ENCODE results near the gene ZNF700. TPM values are rescaled to one million over a fixed set of nuclear protein-coding genes. Genes with fewer than 3 reads are reported as not detected.
A peak's percentile ranks its signal among the peaks of the same experiment; 100 is the strongest.
"Not testable (repeated sequence)": the region's sequence is repeated elsewhere in the genome, so short reads cannot be mapped to it uniquely, and the experiment has no call there.

The ZNF700 gene
- polyA plus RNA-seq, 1 donor (not counting 4 experiments of a cell fraction or from before 2014, with no cell fraction given) = 8.5 TPM

DNA sequence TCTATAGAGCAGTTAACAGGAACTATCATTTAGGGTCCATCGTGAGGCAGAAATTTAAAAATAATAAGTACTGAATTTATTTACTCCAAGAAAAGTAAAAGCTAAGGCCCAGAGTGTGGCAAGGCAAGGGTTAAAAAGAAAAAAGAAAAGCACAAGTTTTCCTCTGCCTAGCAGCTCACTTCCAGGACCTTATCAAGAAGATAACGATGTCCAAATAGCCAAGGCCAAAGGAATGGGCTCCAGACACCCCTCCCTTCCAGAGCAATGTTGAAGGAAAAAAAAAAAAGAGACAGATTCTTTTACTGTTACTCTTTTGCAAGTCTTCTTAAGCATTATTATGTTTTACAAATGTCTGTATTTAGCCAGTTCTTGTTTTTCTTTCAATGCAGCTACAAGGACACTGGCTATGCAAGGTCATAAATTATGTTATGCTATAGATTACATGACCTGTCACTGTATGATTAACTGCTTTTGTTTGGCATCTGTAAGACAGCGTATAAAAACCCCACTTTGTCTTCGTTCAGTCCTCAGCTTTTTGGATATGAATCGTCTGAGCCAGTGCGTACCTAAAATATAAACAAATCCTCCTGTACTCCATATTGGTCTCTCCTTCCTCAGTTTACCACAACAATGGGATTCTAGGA lies 2.9 kb upstream of the ZNF700 start:
- Histone ChIP-seq H3K9me1 (ENCODE audit: control insufficient read depth, extremely low read depth, insufficient read depth, low read length) (no peaks in the 10 kb centered on the region), H3K36me3 (ENCODE audit: control insufficient read depth in 2 of 2, extremely low read depth in 1 of 2, insufficient read depth in 2 of 2, low read length in 2 of 2) (no peaks in the 10 kb centered on the region), H3K27ac (ENCODE audit: control insufficient read depth, insufficient read depth, low read length) (no peak overlapping the region), H3K27me3 (ENCODE audit: control insufficient read depth, extremely low read depth, insufficient read depth, low read length) (no peaks in the 10 kb centered on the region), H2AFZ (ENCODE audit: control insufficient read depth, low read length) (no peak overlapping the region), H3K9ac (ENCODE audit: control insufficient read depth, extremely low read depth, insufficient read depth, low read length) (no peak overlapping the region), H3K4me1 (ENCODE audit: control insufficient read depth, extremely low read depth, insufficient read depth, low read length) (peaks cover 14% of the 10 kb centered on the region), H3K9me3 (ENCODE audit: control insufficient read depth, low read depth, low read length) (no peaks in the 10 kb centered on the region), H3K79me2 (ENCODE audit: control insufficient read depth, insufficient read depth, low read length) (peaks cover 19% of the 10 kb centered on the region), H4K20me1 (ENCODE audit: control insufficient read depth, extremely low read depth, insufficient read depth, low read length) (no peaks in the 10 kb centered on the region), H3K4me2 (ENCODE audit: control insufficient read depth, extremely low read depth, insufficient read depth, low read depth, low read length) (no peak overlapping the region), H3K4me3 (ENCODE audit: control insufficient read depth in 2 of 3, extremely low read depth in 1 of 3, insufficient read depth in 2 of 3, low read depth in 1 of 3, low read length in 3 of 3) (no peak overlapping the region)
- dilution Hi-C loops (cut with MboI; ENCODE audit: extremely low pct_ligation_motif_present, low sequenced_read_pairs) = no loop called here
- FAIRE-seq = no peak
- TF ChIP-seq EZH2 (IDR thresholded peaks at IDR 0.05; ENCODE audit: low read length) = no peak
- TF ChIP-seq, protein P1, sequence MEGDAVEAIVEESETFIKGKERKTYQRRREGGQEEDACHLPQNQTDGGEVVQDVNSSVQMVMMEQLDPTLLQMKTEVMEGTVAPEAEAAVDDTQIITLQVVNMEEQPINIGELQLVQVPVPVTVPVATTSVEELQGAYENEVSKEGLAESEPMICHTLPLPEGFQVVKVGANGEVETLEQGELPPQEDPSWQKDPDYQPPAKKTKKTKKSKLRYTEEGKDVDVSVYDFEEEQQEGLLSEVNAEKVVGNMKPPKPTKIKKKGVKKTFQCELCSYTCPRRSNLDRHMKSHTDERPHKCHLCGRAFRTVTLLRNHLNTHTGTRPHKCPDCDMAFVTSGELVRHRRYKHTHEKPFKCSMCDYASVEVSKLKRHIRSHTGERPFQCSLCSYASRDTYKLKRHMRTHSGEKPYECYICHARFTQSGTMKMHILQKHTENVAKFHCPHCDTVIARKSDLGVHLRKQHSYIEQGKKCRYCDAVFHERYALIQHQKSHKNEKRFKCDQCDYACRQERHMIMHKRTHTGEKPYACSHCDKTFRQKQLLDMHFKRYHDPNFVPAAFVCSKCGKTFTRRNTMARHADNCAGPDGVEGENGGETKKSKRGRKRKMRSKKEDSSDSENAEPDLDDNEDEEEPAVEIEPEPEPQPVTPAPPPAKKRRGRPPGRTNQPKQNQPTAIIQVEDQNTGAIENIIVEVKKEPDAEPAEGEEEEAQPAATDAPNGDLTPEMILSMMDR (optimal IDR thresholded peaks at IDR 0.05 in 1 of 3, IDR thresholded peaks at IDR 0.05 in 1 of 3, conservative IDR thresholded peaks at IDR 0.05 in 1 of 3; ENCODE audit: extremely low read depth in 1 of 3, insufficient read depth in 2 of 3, low read length in 3 of 3) = no peak
- no peak for DNase-seq (ENCODE audit: low read depth, low spot score)

DNA sequence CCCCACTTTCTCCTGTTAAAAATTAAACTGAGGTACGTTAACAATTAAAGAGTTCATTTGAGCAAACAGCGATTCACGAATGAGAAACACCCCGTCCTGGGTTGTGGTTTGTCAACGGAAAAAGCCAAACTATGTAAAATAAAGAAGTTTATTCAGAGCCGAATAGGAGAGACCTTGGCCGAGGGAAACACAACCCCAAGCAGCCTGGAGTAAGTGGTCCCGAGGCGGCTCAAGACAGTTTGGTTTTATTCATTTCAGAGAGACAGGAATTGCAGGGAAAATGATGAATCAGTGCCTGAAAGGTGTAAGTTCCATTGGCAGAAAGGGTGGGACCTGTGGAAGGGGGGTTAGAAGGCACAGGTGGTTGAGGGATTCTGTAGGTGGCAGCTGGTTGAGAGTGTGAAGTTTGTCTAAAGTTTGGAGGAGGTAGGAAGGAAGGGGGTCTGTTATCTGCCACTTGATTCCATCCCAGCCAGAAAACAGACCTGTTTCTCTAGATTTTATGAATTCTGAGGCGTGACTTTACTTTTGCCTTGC lies 812 bp downstream of the ZNF700 start:
- H3K9me1 ChIP-seq (ENCODE audit: control insufficient read depth, extremely low read depth, insufficient read depth, low read length); H4K20me1 ChIP-seq (ENCODE audit: control insufficient read depth, extremely low read depth, insufficient read depth, low read length); H3K27me3 ChIP-seq (ENCODE audit: control insufficient read depth, extremely low read depth, insufficient read depth, low read length); H3K36me3 ChIP-seq (ENCODE audit: control insufficient read depth in 2 of 2, extremely low read depth in 1 of 2, insufficient read depth in 2 of 2, low read length in 2 of 2); DNase-seq (ENCODE audit: low read depth, low spot score); dilution Hi-C loops (cut with MboI; ENCODE audit: extremely low pct_ligation_motif_present, low sequenced_read_pairs); FAIRE-seq; H3K9me3 ChIP-seq (ENCODE audit: control insufficient read depth, low read depth, low read length): not testable (repeated sequence)
- Histone ChIP-seq H3K9ac (ENCODE audit: control insufficient read depth, extremely low read depth, insufficient read depth, low read length) (peak overlapping the region; percentile 80), H3K79me2 (ENCODE audit: control insufficient read depth, insufficient read depth, low read length) (peaks cover 46% of the 10 kb centered on the region), H3K4me3 (ENCODE audit: control insufficient read depth in 2 of 3, extremely low read depth in 1 of 3, insufficient read depth in 2 of 3, low read depth in 1 of 3, low read length in 3 of 3) (peak overlapping the region; percentile 78 to 98 (median 86)), H3K4me1 (ENCODE audit: control insufficient read depth, extremely low read depth, insufficient read depth, low read length) (peaks cover 14% of the 10 kb centered on the region), H3K27ac (ENCODE audit: control insufficient read depth, insufficient read depth, low read length) (peak overlapping the region; percentile 72), H3K4me2 (ENCODE audit: control insufficient read depth, extremely low read depth, insufficient read depth, low read depth, low read length) (peak overlapping the region; percentile 80), H2AFZ (ENCODE audit: control insufficient read depth, low read length) (peak overlapping the region; percentile 94)
